IPS-NIHi7 (cell line): ENCODE data around the gene PHGDH.
A peak's percentile ranks its signal among the peaks of the same experiment; 100 is the strongest.
"Not testable (repeated sequence)": the region's sequence is repeated elsewhere in the genome, so short reads cannot be mapped to it uniquely, and the experiment has no call there.

ENCODE experiments used
- DNase-seq: peaks from one replicate; pipeline ENCODE4 v3.0.0; 2012; ENCODE audit warnings: mixed read lengths; ENCODE audit errors: extremely low spot score

Gene PHGDH

GRCh38 chr1:119711804-119712341, at the start of gene PHGDH:
PHGDH (plus strand) TSS chr1:119711934; CDS start chr1:119712023, 89 bp downstream.
- peak; percentile 94 for DNase-seq

GRCh38 chr1:119662034-119662437, 49.7 kb upstream of the PHGDH start:
- DNase-seq: no peak

GRCh38 chr1:119664067-119664466, 47.7 kb upstream of the PHGDH start:
- DNase-seq: no peak

GRCh38 chr1:119667173-119667572, 44.6 kb upstream of the PHGDH start:
- DNase-seq: no peak

DNA sequence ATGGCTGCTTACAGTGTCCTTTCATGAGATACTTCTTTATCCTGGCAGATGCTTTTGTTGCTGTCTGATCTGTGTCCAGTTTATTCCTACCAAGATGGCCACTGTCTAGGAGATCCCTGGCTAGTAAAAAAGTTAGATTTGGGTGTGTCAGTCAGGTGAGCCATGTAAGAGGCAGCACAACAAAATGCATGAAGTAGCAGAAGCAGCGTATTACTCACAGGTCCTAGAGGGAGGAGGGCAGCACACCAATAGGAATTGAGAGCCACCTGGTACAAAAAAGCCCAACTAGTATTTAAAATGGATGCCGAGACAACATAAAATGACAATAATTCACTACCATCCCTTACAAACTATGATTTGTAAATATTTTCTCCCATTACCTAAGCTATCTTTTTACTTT, 40.8 kb upstream of the PHGDH start:
- DNase-seq: no peak

- DNase-seq: no peak
Observed at GRCh38 chr1:119673171-119673940, 38.4 kb upstream of the PHGDH start.

DNA sequence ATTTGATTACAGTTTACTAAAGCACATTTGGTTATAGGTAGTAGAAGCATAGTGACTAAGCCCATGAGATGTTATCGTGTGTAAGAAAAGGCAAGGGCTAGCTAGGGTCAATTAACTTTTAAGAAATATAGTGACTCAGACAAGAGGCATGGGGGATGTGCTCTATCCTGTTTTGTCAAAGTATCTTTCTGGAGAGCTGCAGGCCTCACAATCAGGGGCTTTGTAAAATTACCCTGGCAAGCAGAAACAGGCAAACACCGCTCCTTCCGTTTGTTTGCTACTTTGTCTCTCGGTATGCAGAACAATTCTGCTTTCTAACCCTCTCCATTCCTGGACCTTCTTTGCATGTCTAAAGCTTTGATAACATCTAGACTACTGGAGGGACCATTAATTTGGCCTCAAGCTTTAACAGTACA, 37.6 kb upstream of the PHGDH start:
- DNase-seq: no peak

- peak; percentile 34 for DNase-seq
Observed at GRCh38 chr1:119674835-119675289, 36.9 kb upstream of the PHGDH start.

- DNase-seq: peak; percentile 91
Observed at GRCh38 chr1:119675349-119676345, 36.1 kb upstream of the PHGDH start.

DNA sequence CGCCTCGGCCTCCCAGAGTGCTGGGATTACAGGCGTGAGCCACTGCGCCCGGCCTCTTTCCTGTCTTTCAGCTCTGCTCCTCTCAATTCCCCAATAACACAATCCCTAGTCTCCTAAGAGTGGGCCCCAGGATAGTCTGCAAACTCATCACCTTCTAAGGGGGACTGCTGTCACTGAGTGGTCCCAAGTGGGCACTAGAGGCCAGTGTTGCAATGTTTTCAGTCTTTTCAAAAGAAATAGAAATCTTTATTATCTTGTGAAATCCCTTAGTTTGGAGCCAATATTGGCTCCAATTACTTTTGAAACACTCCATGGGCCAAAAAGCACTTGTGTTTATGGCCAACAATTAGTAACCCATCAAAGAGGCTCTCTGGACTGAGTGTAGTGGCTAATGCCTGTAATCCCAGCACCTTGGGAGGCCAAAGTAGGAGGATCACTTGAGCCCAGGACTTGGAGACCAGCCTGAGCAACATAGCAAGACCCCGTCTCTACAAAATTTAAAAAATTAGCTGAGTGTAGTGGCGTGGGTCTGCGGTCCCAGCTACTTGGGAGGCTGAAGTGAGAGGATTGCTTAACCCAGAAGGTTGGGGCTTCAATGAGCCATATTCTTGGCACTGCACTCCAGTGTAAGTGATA, 35.0 kb upstream of the PHGDH start:
- DNase-seq: peak; percentile 31

DNA sequence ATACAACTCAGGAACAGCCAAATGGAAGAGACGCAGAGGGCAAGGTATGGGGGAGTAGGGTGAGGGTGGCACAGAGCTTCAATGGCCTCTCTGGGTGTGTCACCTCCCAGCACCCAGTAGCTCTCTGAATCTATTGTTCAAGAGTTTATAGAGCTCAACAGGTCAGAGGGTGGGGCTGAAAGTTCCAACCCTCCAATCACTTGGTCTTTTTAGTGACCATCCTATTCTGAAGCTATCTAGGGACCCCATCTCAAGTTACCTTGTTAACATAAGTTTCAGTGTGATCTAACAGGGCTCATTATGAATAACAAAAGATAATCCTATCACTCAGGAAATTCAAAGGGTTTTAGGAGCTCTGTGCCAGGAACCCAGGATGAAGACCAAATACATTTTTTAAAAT, 32.5 kb upstream of the PHGDH start:
- no peak for DNase-seq

DNA sequence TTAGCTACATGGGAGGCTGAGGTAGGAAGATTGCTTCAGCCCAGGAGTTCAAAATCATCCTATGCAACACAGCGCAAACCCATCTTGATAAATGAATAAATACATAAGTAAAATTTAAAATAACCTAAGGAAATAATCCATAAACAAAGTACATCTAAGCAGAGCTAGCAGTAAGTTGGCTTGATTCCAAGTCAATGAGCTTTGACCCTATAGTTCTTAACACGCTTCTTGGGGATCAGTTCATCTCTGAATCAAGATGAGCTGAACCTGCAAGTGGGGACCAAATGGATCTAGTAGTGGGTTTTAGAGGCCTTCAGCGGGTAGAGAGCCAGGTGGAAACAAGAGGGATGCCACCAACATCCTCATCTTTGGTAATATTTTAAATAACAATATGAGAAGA, 31.5 kb upstream of the PHGDH start:
- no peak for DNase-seq

DNA sequence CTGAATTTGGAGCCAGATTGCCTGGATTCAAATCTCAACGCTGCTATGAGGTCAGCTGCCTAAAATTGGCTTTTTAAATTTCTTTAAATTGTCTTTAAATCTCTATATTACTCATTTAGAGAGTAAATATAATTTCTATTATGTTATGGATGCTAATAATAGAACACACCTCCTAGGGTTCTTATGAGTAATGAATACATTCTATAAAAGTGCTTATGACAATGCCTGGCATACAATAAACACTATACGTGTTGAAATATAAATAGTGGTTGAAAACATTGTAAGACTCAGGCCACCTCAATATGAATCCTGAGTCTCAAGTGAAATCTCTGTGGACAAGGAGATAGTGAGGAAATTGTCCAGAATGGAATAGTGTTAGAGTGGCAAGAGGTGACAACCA, 31.0 kb upstream of the PHGDH start:
- DNase-seq: no peak

DNA sequence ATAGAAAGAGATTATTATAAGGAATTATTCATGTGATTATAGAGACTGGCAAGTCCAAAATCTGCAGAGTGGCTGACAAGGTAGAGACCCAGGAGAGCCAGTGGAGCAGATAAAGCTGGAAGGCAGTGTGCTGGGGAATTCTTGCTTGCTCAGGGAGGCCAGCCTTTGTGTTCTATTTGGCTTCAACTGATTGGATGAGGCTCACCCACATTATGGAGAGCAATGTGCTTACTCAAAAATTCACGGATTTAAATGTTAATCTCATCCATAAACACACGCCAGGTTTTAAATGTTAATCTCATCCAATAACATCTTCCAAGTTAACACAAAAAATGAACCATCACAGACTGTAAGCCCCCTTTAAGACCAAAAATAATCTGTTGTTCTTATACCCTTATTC, 30.2 kb upstream of the PHGDH start:
- no peak for DNase-seq

GRCh38 chr1:119682141-119682540, 29.6 kb upstream of the PHGDH start:
- DNase-seq: no peak

GRCh38 chr1:119683893-119684292, 27.8 kb upstream of the PHGDH start:
- no peak for DNase-seq

DNA sequence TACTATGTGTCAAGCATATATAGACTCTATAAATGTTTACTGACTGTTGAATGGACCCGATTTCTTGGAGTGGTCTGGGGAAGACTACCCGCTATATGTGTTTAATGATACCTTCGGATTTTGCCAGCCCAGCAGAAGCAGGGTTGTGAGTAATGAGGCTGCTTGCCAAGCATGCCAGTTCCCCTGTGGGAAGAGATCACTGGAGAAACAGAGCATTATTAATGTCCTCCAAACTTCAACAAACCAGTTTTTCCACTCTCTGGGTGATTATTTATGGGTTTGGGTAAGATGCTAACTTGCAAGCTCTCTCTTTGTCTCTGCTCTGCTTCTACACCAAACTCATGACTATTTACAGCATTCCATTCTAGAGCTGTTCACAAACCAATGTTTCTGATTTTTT, 25.1 kb upstream of the PHGDH start:
- no peak for DNase-seq

- peak; percentile 43 for DNase-seq
Observed at GRCh38 chr1:119687434-119688079, 24.2 kb upstream of the PHGDH start.

GRCh38 chr1:119688810-119689209, 22.9 kb upstream of the PHGDH start:
- DNase-seq: no peak

GRCh38 chr1:119689511-119689910, 22.2 kb upstream of the PHGDH start:
- DNase-seq: no peak

- not testable (repeated sequence) for DNase-seq
Observed at GRCh38 chr1:119696863-119697262, 14.9 kb upstream of the PHGDH start.
